Retina (tissue), 1 donor: ENCODE data around the gene ZNF845.
"Not testable (repeated sequence)": the region's sequence is repeated elsewhere in the genome, so short reads cannot be mapped to it uniquely, and the experiment has no call there.

Source experiments
- DNase-seq: peaks from one replicate; pipeline ENCODE4 v3.0.0-alpha.2; 2016

Gene ZNF845

DNA sequence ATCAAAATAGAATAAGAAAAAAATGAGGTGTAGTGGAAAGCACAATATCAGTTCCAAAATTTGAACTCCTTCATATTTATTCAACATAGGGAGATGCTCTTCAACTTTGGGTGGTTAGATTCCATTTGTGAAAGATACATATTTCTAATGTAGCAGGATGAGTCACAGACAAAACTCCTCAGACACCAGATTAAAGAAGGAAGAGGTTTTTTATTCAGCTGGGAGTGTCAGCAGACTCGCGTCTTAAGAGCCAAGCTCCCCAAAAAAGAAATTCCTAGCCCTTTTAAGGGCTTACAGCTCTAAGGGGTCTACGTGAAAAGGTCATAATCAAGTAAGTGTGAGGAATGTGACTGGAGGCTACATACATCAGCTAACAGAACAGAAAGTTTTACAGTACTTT lies 54.6 kb downstream of the ZNF845 start:
- DNase-seq = no peak

DNA sequence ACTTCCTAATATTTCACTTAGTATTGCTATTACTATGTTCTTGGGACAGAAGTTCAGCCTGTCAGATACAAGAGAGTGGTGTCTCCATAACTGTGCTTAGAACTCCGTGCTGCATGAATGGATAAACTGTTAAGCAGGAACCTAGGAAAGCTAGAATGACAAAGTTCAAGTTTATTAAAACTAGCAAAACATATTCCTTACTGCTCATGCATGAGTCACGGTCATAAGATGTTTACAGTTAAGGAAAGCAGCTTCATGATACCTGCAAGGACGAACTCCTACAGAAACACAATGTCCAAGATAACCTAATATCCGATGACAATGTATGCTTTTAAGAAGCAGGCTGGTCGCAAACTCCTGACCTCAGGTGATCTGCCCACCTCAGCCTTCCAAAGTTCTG lies 55.4 kb downstream of the ZNF845 start:
- DNase-seq = no peak

DNA sequence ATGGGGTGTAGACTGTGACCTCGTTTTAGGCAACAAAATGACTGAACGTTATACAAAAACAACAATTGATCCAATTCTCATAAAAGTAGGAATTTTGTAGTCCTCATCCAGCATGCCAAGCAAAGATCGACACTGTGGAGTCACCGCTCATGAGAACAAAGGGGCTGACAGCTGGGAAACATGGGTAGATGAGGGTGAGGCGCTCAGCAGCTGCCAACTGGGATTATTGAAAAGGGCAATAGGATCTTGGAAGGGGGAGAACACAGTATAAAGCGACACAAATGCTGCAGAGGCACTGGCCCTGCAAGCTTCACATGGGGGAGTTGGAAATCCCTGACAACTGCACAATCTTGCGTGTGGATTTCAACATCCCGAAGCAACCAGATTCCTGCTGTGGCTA lies 56.0 kb downstream of the ZNF845 start:
- peak; percentile 53 for DNase-seq

DNA sequence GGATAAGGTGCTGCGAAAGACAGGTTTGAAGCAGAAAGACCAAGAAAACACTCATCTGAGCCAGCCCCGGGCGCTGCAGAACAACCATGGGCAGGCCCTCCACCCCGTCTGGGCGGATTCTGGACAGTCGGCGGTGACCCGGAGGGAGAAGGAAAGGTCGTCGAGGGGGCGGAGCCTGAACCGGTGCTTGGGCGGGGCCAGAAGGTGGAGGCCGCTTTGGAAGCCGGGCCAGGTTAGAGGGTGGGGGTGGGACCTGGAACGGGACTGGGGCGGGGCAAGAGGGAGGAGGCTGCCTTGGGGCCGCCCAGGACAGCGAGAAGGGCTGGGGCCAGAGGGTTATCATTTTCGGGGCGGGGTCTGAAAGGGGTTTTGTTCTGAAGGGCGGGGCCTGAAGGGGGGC lies 56.4 kb downstream of the ZNF845 start:
- DNase-seq = peak; percentile 50

DNA sequence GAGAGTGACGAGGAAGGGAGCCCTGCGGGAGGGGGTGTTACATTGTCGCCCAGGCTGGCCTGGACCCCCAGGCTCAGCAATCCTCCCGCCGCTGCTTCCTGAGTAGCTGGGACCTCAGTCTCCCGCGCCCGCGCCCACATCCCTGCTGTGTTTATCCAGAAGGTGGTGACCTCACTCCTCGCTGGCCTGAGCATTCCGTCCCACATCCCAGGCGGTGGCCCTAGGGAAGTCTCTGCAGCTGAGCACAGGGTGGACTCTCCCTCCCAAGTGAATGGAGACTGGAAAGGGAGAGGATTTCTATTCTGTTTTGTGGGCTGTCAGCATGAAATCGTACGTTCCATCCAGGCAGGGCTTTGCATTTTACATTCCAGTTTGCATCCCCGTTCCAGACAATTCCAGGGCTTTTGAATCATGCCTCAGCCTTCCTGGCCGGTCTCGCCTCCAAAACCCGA lies 61.0 kb downstream of the ZNF845 start:
- no peak for DNase-seq

DNA sequence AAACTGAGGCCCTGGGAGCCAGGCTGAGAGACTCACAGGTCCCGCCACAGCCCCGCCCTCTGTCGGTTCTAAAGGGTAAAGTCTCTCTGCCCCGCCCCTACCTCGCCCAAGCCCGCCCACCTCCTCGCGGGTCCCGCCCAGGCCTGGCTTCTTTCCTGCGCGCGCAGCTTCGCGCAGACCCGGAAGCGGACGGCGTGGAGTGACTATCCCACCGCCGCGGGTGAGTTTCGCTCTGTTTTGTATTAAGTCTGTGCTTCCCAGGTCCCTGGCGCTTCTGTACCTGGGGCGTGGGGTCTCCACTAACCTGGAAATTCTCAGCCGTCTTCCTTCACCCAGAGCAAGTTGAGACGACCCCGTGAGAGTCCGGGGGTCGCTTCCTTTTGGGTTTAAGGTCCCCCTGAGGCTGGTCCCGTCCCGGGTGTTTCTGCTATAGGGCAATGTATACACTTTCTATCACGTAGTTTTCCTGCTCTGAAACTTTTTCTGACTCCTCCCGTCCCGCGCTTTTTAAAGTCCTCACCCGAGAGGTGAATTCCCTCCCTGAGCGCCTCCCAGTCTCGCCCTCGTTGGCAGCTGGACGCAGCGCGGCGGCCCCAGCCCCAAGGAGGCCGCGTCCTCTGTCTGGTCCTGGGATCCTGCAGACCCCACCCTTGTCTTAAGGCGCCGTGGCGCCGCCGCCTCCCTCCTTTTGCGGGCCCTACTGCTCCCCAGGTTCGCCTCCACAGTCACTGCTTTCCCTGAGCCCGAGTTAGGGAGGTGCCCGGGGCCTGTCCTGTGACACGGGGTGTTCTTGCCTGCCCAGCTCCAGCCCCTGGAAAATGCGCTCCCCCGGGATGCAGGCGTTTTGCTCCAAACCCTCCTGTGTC lies 61.7 kb downstream of the ZNF845 start, which contains the start of gene ZNF765:
Gene ZNF765 (plus strand): TSS at position 176 of the 866 bp plus-strand sequence. CDS start 2,867 bp downstream, outside the sequence.
- DNase-seq = peak; percentile 94

DNA sequence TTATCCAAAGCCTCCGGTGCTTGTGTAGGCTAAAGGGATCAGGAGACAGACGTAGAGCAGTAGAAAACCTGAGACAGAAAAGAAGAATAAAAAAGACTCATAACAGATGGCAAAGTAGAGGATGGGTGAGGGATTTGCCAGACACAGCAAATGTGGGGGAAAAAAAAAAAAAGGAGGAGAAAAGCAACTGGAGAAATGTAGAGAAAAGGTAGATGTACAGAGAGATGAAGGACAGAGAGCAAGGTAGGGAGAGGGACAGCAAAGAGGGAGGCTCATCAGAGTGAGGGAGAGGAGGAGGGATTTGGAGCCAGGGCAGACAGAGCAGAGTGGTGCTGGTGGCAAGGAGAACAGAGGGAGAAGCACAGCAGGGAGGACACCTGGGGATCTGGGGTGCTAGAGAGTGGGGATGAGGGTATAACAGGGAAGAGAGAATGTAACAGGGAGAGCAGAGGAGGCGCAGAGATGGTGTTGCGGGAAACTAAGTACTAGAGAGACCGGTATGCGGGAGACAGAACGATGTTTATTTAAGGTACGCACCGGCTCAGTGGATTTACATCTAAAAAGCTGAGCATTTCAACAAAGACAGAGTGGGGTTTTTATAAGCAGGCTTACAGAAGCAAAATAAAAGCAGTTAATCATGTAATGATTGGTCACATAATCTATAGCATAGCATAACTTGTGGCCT lies 62.4 kb downstream of the ZNF845 start:
- peak; percentile 2 for DNase-seq

DNA sequence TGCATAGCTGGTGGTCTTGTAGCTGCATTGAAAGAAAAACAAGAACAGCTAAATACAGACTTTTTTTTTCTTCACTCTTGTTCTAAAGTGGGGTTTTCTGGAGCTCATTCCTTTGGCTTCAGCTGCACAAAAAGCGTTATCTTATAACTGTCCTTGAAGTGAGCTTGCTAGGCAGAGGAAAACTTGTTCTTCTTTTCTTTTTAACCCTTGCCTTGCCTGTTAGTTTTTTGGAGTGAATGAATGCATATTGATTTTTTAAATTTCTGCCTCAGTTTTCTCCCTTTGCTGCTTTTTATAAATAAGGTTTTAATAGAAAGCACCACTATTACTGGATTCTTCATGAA lies 62.9 kb downstream of the ZNF845 start:
- DNase-seq = no peak

DNA sequence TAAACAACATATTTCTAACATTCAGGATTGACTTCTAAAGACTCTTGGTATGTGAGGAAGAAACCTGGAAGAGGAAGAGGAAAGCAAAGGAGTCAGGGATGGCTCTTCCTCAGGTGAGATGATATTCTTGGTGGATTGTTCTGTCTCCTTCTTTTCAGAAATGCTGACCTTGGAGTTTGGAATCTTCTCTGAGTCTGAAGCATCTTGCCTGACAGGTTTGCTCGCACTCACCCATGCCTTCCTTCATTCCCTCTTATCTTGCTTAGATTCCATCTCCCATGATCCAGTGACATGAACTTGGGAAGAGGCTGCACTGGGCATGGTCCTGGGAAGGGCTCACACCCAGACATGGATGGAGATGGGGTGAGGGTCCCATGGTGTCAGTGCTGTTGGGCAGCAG lies 64.4 kb downstream of the ZNF845 start:
- DNase-seq = not testable (repeated sequence)
